DOHH2 (cell line): ENCODE measurements around the gene ESPN.
"Not testable (repeated sequence)": the region's sequence is repeated elsewhere in the genome, so short reads cannot be mapped to it uniquely, and the experiment has no call there.

Experiments
- H3F3A ChIP-seq: fragments of 200-600 bp; sonication (generic), shearing (Covaris generic); 2 replicates; pipeline ENCODE4 v1.6.0; 2016; ENCODE audit warnings: antibody characterized with exemption, mild to moderate bottlenecking; ENCODE audit not compliant: control insufficient read depth, insufficient read depth
- H3K27ac ChIP-seq: fragments of 200-600 bp; sonication (generic); 2 replicates; pipeline ENCODE4 v1.5.1; 2014; ENCODE audit warnings: low read depth, mild to moderate bottlenecking, low read length, moderate library complexity
- H3K27me3 ChIP-seq: fragments of 200-600 bp; sonication (generic); 2 replicates; pipeline ENCODE4 v1.6.1; 2014; ENCODE audit warnings: mild to moderate bottlenecking, low read length, mixed read lengths; ENCODE audit not compliant: control insufficient read depth
- H3K36me3 ChIP-seq: fragments of 200-600 bp; sonication (generic); 2 replicates; pipeline ENCODE4 v1.6.1; 2014; ENCODE audit warnings: mild to moderate bottlenecking, low read length, moderate library complexity, mixed read lengths; ENCODE audit not compliant: control insufficient read depth
- H3K4me1 ChIP-seq: fragments of 200-600 bp; sonication (generic); 2 replicates; pipeline ENCODE4 v1.6.1; 2014; ENCODE audit warnings: mild to moderate bottlenecking, low read length, mixed read lengths; ENCODE audit not compliant: control insufficient read depth
- H3K4me2 ChIP-seq: fragments of 200-600 bp; sonication (generic); 2 replicates; pipeline ENCODE4 v1.6.0; 2014; ENCODE audit warnings: mild to moderate bottlenecking, low read length, moderate library complexity
- H3K4me3 ChIP-seq: fragments of 200-600 bp; sonication (generic); 2 replicates; pipeline ENCODE4 v1.5.1; 2014; ENCODE audit warnings: mild to moderate bottlenecking, low read length, mixed read lengths
- H3K79me2 ChIP-seq: fragments of 200-600 bp; sonication (generic); 2 replicates; pipeline ENCODE4 v1.6.1; 2014; ENCODE audit warnings: mild to moderate bottlenecking, low read length, mixed read lengths; ENCODE audit not compliant: control insufficient read depth
- H3K9me2 ChIP-seq: fragments of 200-600 bp; sonication (generic); replicated peaks from 2 replicates; pipeline ENCODE4 v1.6.1; 2014; ENCODE audit warnings: mild to moderate bottlenecking, low read length, mixed read lengths; ENCODE audit not compliant: control insufficient read depth
- H3K9me3 ChIP-seq: fragments of 200-600 bp; sonication (generic); 2 replicates; pipeline ENCODE4 v1.6.1; 2014; ENCODE audit warnings: antibody characterized with exemption, low read length, mixed read lengths; ENCODE audit not compliant: control insufficient read depth, insufficient read depth
- H4K20me1 ChIP-seq: fragments of 200-600 bp; sonication (generic); 2 replicates; pipeline ENCODE4 v1.6.0; 2014; ENCODE audit warnings: low read depth, mild to moderate bottlenecking, antibody characterized with exemption, low read length, moderate library complexity; ENCODE audit not compliant: control insufficient read depth, insufficient read depth
- EZH2phosphoT487 ChIP-seq: fragments of 200-600 bp; sonication (generic); IDR thresholded peaks from 2 replicates; pipeline ENCODE4 v1.6.1; 2017; ENCODE audit warnings: borderline replicate concordance, mild to moderate bottlenecking, antibody characterized with exemption, low read length, moderate library complexity, mixed read lengths
- TF ChIP-seq, protein P1 (sequence below): fragments of 200-600 bp; sonication (generic); IDR thresholded peaks from one replicate; pipeline ENCODE4 v1.5.1; 2014; ENCODE audit warnings: antibody characterized with exemption, mild to moderate bottlenecking, low read depth, low read length; ENCODE audit not compliant: poor library complexity, severe bottlenecking

The ESPN gene

DNA sequence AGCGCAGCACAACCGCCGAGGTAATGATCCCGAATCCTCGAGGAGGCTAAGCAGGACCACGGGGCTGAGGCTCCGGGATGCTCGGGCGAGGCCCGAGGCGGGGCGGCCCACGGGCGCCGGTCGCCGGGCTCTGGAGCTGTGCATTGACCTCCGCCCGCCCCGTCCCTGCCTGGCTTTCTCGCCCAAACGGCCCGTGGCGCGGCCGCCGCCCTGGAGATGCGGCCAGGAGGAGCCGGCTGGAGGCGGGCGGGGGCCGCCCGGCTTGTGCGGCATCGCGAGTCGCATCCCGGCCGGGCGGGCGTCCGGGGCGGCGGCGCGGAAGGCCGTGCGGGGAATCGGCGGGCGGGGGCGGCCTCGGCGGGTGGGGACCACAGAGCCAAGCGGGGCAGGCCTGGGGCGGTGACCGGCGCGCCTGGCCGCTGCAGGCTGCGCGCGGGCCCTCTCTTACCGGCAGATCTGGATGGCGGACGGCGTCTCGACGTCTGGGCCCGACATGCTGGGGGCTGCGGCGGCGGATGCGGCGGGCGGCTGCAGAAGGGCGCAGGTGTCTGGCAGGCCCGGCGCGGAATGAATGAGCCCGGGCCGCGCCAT, 31.7 kb upstream of the ESPN start:
- Histone ChIP-seq H3K27ac (no peak overlapping the region), H3K4me3 (peak overlapping the region; percentile 71), H3F3A (no peaks in the 10 kb centered on the region; the same call in 1 of the 2 replicates), H3K4me2 (peak overlapping the region; percentile 80), H3K9me2 (no peaks in the 10 kb centered on the region), H3K9me3 (no peaks in the 10 kb centered on the region), H3K36me3 (no peaks in the 10 kb centered on the region), H3K79me2 (peaks cover 41% of the 10 kb centered on the region), H3K4me1 (peaks cover 24% of the 10 kb centered on the region), H3K27me3 (no peaks in the 10 kb centered on the region), H4K20me1 (no peaks in the 10 kb centered on the region)
- TF ChIP-seq, protein P1, sequence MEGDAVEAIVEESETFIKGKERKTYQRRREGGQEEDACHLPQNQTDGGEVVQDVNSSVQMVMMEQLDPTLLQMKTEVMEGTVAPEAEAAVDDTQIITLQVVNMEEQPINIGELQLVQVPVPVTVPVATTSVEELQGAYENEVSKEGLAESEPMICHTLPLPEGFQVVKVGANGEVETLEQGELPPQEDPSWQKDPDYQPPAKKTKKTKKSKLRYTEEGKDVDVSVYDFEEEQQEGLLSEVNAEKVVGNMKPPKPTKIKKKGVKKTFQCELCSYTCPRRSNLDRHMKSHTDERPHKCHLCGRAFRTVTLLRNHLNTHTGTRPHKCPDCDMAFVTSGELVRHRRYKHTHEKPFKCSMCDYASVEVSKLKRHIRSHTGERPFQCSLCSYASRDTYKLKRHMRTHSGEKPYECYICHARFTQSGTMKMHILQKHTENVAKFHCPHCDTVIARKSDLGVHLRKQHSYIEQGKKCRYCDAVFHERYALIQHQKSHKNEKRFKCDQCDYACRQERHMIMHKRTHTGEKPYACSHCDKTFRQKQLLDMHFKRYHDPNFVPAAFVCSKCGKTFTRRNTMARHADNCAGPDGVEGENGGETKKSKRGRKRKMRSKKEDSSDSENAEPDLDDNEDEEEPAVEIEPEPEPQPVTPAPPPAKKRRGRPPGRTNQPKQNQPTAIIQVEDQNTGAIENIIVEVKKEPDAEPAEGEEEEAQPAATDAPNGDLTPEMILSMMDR, result no peak
- TF ChIP-seq EZH2phosphoT487, result no peak

DNA sequence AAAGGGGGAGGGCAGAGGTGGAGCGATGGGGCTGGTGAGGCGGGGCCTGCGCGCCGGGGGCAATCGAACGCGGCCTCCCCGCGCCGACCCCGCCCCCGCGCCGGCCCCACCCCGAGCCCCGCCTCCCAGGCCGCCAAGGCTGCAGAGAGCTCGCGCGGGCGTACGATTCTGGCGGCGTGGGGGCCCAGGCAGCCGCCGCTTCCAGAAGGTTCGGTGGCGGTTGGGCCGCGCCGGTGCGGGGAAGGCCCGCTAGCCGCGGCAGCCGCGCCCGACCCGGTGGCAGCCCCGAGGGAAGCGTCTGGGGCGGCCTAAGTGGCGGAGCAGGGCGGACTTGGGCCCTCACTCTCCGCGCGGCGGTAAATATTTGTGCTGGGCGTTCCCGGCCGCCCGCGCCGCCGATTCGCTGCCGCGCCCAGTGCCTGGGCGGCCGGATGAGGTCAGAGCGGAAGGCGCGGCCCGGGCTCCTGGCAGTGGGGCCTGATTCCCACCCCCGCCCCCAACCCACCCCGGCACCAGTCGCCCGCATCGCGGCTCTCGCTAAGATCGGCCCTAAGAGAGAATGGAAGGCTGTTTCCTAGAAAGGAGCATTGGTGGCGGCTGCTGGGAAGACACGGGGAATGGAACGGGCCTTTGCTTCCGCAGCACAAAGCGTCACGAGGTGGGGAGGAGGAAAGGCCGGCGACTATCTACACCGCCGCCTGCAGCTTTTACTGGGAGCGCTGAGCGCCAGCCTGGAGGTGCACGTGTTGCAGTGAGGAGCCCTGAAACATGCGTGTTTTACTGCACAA, 31.0 kb upstream of the ESPN start, which contains the start of gene ACOT7:
ACOT7 (minus strand) TSS at position 368 of the 788 bp plus-strand sequence. CDS start 368 bp downstream, outside the sequence.
- H3K27ac ChIP-seq, result peak within 1 kb of the TSS; percentile 52
- H3K27me3 ChIP-seq, result no peaks in the 10 kb centered on the region
- H3K4me1 ChIP-seq, result peaks cover 24% of the 10 kb centered on the region
- H3K4me2 ChIP-seq, result peak within 1 kb of the TSS; percentile 80
- no peak for TF ChIP-seq EZH2phosphoT487
- TF ChIP-seq, protein P1, result peak; percentile 23
- H3K9me2 ChIP-seq, result no peaks in the 10 kb centered on the region
- peak within 1 kb of the TSS; percentile 71 for H3K4me3 ChIP-seq
- no peaks in the 10 kb centered on the region for H3K9me3 ChIP-seq
- H4K20me1 ChIP-seq, result no peaks in the 10 kb centered on the region
- no peaks in the 10 kb centered on the region; the same call in 1 of the 2 replicates for H3F3A ChIP-seq
- peaks cover 41% of the 10 kb centered on the region for H3K79me2 ChIP-seq
- H3K36me3 ChIP-seq, result no peaks in the 10 kb centered on the region

DNA sequence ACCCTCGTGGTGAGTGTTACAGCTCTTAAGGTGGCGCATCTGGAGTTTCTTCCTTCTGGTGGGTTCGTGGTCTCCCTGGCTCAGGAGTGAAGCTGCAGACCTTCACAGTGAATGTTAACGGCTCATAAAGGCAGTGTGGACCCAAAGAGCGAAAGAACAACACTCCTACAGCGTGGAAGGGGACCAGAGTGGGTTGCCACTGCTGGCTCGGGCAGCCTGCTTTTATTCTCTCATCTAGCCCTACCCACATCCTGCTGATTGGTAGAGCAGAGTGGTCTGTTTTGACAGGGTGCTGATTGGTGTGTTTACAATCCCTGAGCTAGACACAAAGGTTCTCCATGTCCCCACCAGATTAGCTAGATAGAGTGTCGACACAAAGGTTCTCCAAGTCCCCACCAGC, 29.4 kb upstream of the ESPN start:
- Histone ChIP-seq H3K79me2 (peaks cover 27% of the 10 kb centered on the region), H3K4me2 (peak overlapping the region; percentile 78; the same call in 1 of the 2 replicates), H3K4me1 (peaks cover 24% of the 10 kb centered on the region)
- H3K27me3 ChIP-seq, H3K9me3 ChIP-seq, H3K9me2 ChIP-seq, H3K27ac ChIP-seq, H3K4me3 ChIP-seq, H4K20me1 ChIP-seq, H3F3A ChIP-seq, H3K36me3 ChIP-seq: not testable (repeated sequence)

DNA sequence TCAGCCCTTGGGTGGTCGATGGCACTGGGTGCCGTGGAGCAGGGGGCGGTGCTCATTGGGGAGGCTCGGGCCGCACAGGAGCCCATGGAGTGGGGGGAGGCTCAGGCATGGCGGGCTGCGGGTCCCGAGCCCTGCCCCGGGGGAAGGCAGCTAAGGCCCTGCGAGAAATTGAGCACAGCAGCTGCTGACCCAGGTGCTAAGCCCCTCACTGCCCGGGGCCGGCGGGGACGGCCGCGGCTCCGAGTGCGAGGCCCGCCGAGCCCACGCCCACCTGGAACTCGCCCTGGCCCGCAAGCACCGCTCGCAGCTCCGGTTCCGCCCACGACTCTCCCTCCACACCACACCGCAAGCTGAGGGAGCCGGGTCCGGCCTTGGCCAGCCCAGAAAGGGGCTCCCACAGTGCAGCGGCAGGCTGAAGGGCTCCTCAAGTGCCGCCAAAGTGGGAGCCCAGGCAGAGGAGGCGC, 28.8 kb upstream of the ESPN start:
- H3K4me3 ChIP-seq, H3K9me2 ChIP-seq, H3K27me3 ChIP-seq, H3K4me2 ChIP-seq, H3K27ac ChIP-seq, H4K20me1 ChIP-seq, H3K36me3 ChIP-seq, H3F3A ChIP-seq, H3K9me3 ChIP-seq: not testable (repeated sequence)
- Histone ChIP-seq H3K4me1 (peaks cover 24% of the 10 kb centered on the region), H3K79me2 (peaks cover 21% of the 10 kb centered on the region)
